Measurements from ENCODE around the gene GDF3.

DNA sequence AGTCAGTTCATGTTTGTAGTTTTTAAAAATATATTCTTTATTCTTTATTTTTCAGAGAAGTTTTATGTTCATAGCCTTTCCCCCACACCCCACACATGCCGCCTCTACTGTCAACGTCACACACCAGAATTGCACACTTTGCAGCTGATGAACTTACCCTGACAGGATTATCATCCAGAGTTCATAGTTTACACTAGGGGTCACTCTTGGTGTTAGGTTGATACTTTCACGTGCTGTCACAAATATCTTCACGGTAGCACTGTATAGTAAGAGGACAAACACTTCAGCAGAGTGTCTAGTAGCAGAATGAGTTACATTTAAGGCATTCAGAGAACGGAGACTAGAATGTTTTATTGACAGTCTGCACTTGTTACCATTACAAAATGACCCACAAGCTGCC lies 20.8 kb upstream of the GDF3 start:
- TF ChIP-seq CTCF (IDR thresholded peaks at IDR 0.05; ENCODE audit: low read length) (peak; percentile 39; the same call in 1 of the 2 replicates), EZH2 (IDR thresholded peaks at IDR 0.05; ENCODE audit: borderline replicate concordance, low read length) (no peak)

All from OCI-LY1 (cell line).